ENCODE measurements around the gene GREB1L.

Gene GREB1L

GRCh38 chr18:21450503-21450902 is 208.5 kb downstream of the GREB1L start:
- DNase-seq (ENCODE audit: low spot score), result no peak

DNA sequence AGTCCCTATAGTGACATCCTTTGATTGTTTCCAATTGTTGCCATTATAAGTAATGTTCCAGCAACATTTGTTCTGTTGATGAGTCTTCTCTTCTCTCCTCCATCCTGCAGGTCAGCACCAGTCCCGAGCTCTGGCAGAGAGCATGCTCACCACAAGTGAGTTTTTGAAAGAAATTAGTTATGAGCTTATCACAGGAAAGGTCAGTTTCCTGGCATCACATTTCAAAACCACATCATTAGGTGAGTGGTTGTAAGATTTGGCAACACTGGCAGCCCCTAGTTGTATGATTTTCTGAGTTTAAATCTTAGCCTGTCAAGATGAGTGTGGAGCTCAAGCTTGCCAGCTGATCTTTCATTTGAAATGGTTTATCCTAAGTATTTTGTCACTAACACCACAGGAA is 208.9 kb downstream of the GREB1L start:
- no peak for DNase-seq (ENCODE audit: low spot score)

DNA sequence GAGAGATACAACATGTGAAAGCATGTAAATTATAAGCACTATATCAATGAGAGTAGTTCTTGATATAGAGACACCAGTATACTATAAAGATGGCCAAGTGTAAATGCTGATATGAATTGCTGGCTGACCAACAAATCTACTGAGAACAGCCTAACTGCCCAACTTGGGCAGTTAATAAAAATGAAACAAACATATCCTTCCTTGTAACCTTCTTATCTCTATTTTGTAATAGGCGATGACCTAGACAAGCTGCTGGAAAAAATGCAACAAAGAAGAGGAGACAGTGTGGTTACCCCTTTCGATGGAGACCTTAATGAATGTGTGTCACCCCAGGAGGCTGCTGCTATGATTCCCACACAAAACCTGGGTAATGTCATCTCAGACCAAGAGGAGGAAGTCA is 209.8 kb downstream of the GREB1L start:
- no peak for DNase-seq (ENCODE audit: low spot score)

- DNase-seq (ENCODE audit: low spot score), result no peak
Measured at GRCh38 chr18:21452276-21452780, 210.3 kb downstream of the GREB1L start.

DNA sequence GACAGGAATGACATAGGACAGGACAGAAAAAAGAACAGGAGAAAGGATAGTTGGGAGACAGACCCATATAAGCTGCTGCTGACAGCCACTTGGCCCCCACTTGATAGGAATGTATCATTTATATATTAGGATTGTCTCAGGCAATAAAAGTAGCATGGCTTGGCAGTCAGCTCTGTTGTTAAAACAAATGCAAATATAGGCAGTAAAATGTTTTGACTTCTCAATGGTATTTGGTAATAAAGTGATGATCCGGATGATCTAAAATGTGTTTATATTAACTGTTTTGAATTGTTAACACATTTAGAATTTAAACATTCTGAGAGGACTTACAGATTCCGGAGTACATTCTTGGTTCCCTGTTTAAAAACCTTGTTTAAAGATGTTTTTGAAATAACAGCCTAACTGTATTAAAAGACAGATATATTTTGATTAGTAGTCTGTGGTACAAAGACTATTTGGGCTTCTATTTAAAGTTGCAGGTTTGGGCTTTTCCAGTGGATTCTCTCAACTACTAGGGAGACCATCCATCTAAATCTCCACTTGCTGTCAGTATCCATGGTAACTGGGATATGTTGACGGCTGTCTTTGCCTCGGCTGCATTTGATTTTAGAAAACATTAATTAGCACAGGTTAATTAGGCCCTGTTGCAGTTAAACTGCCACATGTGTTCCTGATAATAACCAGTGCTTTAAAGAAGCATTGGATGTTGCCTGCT is 210.9 kb downstream of the GREB1L start:
- DNase-seq (ENCODE audit: low spot score), result no peak

DNA sequence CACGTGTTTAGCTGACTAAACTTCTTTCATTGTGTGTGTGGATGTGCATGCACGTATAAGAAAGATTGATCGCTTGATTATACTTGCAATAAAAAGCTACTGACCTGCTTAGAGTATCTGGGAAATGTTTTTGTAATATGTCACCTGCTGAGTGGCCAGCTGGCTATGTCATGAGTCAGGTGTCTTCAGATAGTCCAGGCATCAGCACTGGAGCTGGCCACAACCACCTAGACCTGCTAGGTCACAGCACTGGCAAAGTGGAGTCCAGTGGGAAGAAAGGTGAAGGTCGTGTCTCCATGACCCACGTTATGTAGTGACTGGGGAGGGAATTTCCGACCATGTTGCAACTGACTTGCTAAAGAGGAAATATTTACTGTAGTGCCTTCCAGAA is 211.5 kb downstream of the GREB1L start:
- DNase-seq (ENCODE audit: low spot score), result no peak

DNA sequence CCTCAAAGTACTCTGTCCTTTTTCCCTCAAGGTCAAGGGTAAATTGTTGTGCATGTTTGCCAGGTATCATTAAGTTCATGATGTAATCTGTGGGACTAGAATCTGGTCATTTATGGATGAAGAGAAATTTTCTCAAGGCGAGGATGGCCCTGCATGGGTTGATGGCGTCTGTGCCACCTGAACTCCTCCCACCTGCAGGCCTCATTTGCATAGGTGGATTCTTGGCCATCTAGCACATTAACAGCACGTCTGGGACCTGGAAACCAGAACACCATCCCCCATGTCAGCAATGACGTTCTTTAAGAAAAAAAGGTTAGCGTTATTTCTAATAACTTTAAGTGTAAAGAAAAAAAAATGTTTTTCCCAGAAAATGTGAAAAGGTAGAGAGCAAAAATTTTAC is 212.7 kb downstream of the GREB1L start:
- no peak for DNase-seq (ENCODE audit: low spot score)

- DNase-seq (ENCODE audit: low spot score), result no peak
Measured at GRCh38 chr18:21456428-21457178, 214.6 kb downstream of the GREB1L start.

DNA sequence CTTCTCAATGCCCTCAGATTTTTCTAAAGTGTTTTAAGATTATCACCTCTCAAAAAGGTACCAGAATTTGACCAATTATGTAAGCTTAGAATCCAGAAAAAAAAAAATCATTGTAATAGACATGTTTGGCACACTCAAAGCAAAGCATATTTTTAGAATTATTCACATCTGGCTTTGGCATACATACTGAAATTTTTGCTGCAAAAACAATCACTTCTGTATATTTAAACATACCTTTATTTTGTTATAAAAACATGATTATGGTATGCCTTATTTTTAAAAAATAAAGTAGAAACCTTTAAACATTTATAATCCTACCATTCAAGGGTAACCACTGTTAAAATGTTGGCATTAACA is 215.1 kb downstream of the GREB1L start:
- DNase-seq (ENCODE audit: low spot score), result no peak

DNA sequence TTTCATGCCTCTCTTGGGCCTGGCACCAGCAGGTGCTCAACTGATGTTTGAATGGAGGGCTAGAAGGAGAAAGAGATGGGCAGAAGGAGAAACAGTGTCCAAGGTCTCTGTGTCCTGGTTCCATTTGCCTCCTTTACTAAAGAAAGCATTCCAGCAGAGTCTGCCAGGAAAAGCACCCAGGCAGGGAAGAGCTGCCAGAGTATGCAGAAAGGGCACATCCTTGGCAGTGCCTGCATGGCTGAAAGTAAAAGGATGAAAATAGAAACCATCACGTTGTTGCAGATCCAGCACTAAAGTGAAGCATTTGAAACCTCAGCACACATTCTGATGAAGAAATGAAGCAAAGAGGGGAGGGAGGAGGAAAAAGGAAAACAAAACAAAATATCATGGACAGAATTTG is 216.3 kb downstream of the GREB1L start:
- no peak for DNase-seq (ENCODE audit: low spot score)

DNA sequence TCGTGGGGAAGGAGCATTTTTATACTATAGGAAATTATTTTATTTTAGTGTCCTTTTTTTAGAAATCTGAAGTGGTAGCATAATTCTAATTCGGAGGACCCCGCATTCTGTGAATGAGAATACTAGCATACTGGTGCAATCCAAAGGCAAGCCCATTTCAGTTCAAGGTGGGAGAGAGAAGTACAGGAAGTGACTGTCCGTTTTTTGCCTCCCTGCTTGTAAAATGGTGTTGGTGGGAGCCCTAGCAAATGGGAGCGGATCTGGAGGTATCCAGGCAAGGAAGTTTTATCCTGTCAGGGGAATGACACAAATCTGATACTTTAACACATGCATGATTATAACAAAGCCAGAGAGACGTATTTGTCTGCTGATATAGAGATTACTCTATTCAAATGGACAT is 216.8 kb downstream of the GREB1L start:
- no peak for DNase-seq (ENCODE audit: low spot score)

DNA sequence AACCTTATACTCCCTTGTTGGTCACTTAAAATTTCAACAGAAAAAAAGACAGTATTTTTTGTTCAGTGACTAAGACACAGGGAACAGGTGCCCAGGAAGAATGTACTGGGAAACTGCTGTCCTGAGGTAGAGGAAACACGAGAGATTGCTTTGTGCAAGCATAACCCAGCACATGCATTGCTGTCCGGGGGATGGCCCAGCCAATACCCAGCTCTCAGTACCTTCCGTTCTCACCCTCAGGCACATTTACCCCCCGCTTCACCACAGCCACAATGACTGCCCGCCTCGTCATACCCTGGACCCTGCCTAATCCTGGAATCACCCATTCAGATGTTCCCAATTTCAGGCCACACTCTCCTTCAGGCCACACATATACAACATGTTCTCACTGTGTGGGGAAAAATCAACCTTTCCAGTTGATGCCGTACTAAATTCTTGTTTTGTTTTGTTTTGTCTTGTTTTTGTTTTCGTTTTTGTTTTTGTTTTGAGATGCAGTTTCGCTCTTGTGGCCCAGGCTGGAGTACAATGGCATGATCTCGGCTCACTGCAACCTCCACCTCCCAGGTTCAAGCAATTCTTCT is 217.8 kb downstream of the GREB1L start:
- DNase-seq (ENCODE audit: low spot score), result no peak

DNA sequence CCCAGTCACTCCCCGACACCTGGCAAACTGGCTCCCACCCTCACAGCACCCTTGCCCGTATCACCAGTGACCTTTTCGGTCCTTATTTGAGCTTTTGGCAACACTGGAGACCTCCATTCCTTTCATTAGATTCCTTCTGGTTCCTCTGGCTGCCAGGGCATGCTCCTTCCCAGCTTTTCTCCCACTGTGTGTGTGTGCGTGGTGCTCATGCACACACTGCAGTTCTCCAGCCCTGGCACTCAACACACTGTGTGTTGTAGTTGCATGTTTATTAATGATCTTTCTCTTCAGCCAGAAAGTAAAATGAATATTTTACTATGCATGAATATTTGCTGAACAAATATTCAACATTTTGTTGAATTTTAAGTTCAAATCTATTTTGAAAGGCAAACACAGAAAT is 219.4 kb downstream of the GREB1L start:
- DNase-seq (ENCODE audit: low spot score), result no peak

GRCh38 chr18:21463718-21464117 is 221.7 kb downstream of the GREB1L start:
- peak; percentile 15 for DNase-seq (ENCODE audit: low spot score)

DNA sequence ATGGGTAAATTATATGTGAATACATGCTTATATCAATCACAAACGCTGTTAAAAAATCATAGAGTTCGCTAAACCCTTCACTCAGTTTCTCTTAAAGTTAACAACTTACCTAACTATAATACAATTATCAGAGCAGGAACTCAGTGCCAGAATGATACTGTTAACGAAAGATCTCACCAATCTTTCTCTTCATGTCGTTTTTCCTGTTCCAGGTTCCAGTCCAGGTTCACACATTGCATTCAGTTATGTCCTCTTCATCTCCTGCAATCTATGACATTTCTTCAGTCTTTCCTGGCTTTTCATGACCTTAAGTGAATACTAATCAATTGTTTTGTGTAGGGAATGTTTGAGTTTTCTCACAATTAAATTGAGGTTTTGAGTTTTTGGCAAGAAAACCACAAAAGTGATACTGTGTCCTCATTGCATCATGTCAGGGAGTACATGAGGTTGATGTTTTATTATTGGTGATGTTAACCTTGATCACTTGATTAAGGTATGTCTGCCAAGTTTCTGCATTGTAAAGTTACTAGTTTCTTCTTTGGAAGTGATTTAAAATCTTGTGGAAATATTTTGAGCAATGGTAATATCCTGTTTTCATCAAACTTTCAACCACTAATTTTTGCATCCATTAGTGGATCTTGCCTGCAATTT is 226.6 kb downstream of the GREB1L start:
- no peak for DNase-seq (ENCODE audit: low spot score)

- DNase-seq (ENCODE audit: low spot score), result no peak
Measured at GRCh38 chr18:21472741-21473140, 230.7 kb downstream of the GREB1L start.

DNA sequence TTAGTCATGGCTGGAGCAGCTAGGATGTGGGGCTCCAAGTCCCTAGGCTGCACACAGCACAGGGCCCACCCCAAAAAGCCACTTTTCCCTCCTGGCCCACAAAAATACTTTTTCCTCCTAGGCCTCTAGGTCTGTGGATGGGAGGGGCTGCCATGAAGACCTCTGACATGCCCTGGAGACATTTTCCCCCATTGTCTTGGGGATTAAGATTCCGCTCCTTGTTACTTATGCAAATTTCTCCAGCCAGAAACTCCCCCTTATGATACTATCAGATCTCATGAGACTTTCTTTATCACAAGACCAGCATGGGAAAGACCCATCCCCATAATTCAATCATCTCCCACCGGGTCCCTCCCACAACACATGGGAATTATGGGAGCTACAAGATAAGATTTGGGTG is 232.6 kb downstream of the GREB1L start:
- no peak for DNase-seq (ENCODE audit: low spot score)

DNA sequence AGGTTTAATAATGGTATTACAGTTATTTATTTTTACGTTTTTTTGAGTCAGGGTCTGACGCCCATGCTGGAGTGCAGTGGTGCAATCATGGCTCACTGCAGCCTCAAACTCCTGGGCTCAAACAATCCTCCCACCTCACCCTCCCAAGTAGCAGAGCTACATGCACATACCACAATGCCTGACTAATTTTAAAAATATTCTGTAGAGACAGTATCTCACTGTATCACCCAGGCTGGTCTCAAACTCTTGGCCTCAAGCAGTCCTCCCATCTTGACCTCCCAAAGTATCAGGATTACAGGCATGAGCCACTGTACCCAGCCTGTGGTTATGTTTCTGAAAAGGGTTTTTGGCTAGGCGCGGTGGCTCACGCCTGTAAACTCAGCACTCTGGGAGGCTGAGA is 237.7 kb downstream of the GREB1L start:
- DNase-seq (ENCODE audit: low spot score), result no peak

DNA sequence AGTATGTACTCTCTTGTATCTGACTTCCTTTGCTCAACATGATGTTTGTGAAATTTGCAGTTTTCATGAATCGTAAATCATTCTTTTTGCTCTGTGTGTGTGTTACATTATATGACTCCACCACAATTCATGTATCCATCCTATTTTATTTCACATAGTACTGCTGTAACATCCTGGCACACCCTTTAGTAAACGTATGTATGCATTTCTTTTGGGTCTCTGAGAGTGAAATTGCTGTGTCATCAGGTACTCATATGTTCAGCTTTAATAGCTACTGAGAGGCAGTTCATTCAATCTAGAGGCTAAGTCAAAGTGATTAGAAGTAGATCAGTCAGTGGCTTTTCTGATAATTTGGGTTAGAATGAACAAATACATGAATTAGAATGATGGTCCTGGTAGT is 239.7 kb downstream of the GREB1L start:
- no peak for DNase-seq (ENCODE audit: low spot score)

GRCh38 chr18:21483051-21483450 is 241.0 kb downstream of the GREB1L start:
- DNase-seq (ENCODE audit: low spot score), result no peak

GRCh38 chr18:21484851-21485636 is 243.0 kb downstream of the GREB1L start:
- no peak for DNase-seq (ENCODE audit: low spot score)

GRCh38 chr18:21486905-21487437 is 244.9 kb downstream of the GREB1L start:
- no peak for DNase-seq (ENCODE audit: low spot score)
